Upper lobe of left lung (tissue), 6 donors: ENCODE measurements around the gene IFNL4. TPM values are rescaled to one million over a fixed set of nuclear protein-coding genes. Genes with fewer than 3 reads are reported as not detected.

ENCODE experiments used
- ATAC-seq, 2 donors: fragments of 200-7000 bp; cut with Tn5 transposase; one replicate each; pipeline ENCODE4 v1.9.1; 2022; ENCODE audit warnings: mild to moderate bottlenecking in 2 of 2, moderate library complexity in 2 of 2; ENCODE audit not compliant: low FRiP score in 2 of 2
- DNase-seq, 2 donors: peaks; one replicate each; pipeline ENCODE4 v3.0.0-alpha.2; 2019 to 2020
- H3K27ac ChIP-seq, 4 donors: fragments of 200-600 bp; sonication (generic); one replicate each; pipeline ENCODE4 v1.5.1; 2016 to 2019
- H3K27me3 ChIP-seq, 4 donors: fragments of 200-600 bp; sonication (generic); one replicate each; pipeline ENCODE4 v1.5.1; 2017 to 2019
- H3K36me3 ChIP-seq, 4 donors: fragments of 200-600 bp; sonication (generic); one replicate each; pipeline ENCODE4 v1.5.1; 2016 to 2019
- H3K4me1 ChIP-seq, 4 donors: fragments of 200-600 bp; sonication (generic); one replicate each; pipeline ENCODE4 v1.5.1; 2018 to 2019
- H3K4me3 ChIP-seq, 4 donors: fragments of 200-600 bp; sonication (generic); one replicate each; pipeline ENCODE4 v1.5.1; 2017 to 2019; ENCODE audit warnings: mild to moderate bottlenecking in 2 of 4, moderate library complexity in 1 of 4
- H3K9me3 ChIP-seq, 4 donors: fragments of 200-600 bp; sonication (generic); one replicate each; pipeline ENCODE4 v1.5.1; 2018 to 2019
- EP300 ChIP-seq, 4 donors: sonication (generic); formaldehyde crosslinking; IDR thresholded peaks; one replicate each; pipeline ENCODE4 v1.5.1; 2017; ENCODE audit warnings: antibody characterized with exemption in 4 of 4, control low read depth in 2 of 4
- POLR2A ChIP-seq, 4 donors: fragments of 450-650 bp; IDR thresholded peaks; one replicate each; pipeline ENCODE4 v1.5.1; 2016 to 2017; ENCODE audit warnings: antibody characterized with exemption in 4 of 4, mild to moderate bottlenecking in 2 of 4
- POLR2AphosphoS5 ChIP-seq, 2 donors: sonication (generic); formaldehyde crosslinking; IDR thresholded peaks; one replicate each; pipeline ENCODE4 v1.5.1; 2017; ENCODE audit warnings: antibody characterized with exemption in 2 of 2
- WGBS, 2 donors: methylation state at CpG; one replicate each; pipeline ENCODE4 v1.1.5; 2017 to 2018; 5-methylcytosine and 5-hydroxymethylcytosine counted together
- total RNA-seq, 6 donors: library from RNA; depleted of rRNA in 4 of 6; stranded (reverse); fragments of >200 nt in 4 of 6; gene quantifications; one replicate each; pipeline versions ENCODE4 v1.1.0 to v1.2.1, GENCODE V29; 2016 to 2021
- TF ChIP-seq, protein P1 (sequence below), 6 experiments: fragments of 450-650 bp in 4 of 6; fragments of 200-600 bp in 2 of 6; sonication (generic) in 2 of 6; IDR thresholded peaks; one replicate each; pipeline ENCODE4 v1.5.1; 2016 to 2019; ENCODE audit warnings: antibody characterized with exemption in 6 of 6
- donor health status: DM: no; HTN: no; CAD: no; lungs with moderate emphysema.
- donor health status: DM: no; HTN: yes; CAD: no; lungs with severe emphysema.

The IFNL4 gene
- total RNA-seq, 6 donors from 2014 or later, result not detected

DNA sequence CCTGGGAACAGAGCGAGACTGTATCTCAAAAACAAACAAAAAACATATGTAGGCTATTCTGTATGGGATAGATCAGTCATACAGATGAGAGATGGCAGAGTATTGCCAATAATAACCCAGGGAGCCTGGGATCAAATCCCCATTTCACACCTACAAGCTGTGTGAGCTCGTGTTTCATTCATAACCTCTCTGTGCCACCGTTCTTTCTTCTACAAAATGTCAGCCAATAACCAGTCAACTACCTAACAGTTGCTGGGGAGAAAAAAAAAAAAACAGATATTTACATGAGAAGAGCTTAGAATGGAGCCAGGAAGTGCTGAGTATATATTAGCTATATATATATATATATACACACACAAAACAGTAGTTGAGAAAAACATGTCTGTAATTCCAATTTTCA is 13.0 kb upstream of the IFNL4 start:
- TF ChIP-seq, protein P1, sequence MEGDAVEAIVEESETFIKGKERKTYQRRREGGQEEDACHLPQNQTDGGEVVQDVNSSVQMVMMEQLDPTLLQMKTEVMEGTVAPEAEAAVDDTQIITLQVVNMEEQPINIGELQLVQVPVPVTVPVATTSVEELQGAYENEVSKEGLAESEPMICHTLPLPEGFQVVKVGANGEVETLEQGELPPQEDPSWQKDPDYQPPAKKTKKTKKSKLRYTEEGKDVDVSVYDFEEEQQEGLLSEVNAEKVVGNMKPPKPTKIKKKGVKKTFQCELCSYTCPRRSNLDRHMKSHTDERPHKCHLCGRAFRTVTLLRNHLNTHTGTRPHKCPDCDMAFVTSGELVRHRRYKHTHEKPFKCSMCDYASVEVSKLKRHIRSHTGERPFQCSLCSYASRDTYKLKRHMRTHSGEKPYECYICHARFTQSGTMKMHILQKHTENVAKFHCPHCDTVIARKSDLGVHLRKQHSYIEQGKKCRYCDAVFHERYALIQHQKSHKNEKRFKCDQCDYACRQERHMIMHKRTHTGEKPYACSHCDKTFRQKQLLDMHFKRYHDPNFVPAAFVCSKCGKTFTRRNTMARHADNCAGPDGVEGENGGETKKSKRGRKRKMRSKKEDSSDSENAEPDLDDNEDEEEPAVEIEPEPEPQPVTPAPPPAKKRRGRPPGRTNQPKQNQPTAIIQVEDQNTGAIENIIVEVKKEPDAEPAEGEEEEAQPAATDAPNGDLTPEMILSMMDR (IDR thresholded peaks at IDR 0.05), result no peak
- TF ChIP-seq EP300 (IDR thresholded peaks at IDR 0.05) (no peak), POLR2A (IDR thresholded peaks at IDR 0.05) (no peak), POLR2AphosphoS5 (IDR thresholded peaks at IDR 0.05) (no peak)
- DNase-seq (no peak), ATAC-seq (no peak)
- Histone ChIP-seq H3K27me3 (peaks cover 0 to 29% (median 13%) of the 10 kb centered on the region in 4 donors), H3K4me1 (peaks cover 4 to 20% (median 14%) of the 10 kb centered on the region in 4 donors), H3K9me3 (no peaks in the 10 kb centered on the region), H3K36me3 (no peaks in the 10 kb centered on the region), H3K4me3 (no peak overlapping the region), H3K27ac (no peak overlapping the region)
- 83 to 84% methylated on average over 3 of the region's 3 CpGs for WGBS, 2 donors

DNA sequence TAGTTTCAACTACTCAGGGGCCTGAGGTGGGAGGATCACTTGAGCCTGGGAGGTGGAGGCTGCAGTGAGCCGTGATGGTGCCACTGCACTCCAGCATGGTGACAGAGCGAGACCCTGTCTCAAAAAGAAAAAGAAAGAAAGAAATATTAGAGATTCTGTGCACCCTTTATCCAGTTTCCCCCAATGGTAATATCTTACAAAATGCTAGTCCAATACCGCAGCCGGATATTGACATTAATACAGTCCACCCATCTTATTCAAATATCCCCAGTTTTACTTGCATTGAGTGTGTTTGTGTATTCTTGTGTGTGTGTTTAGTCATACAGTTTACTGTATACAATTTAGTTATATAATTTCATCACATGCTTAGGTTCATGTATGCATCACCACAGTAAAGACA is 8.6 kb upstream of the IFNL4 start:
- WGBS, 2 donors, result 95% methylated on average over 4 of the region's 4 CpGs
- H3K36me3 ChIP-seq, result no peaks in the 10 kb centered on the region
- H3K4me3 ChIP-seq, result no peak overlapping the region
- no peaks in the 10 kb centered on the region for H3K9me3 ChIP-seq
- no peak for TF ChIP-seq POLR2A (IDR thresholded peaks at IDR 0.05)
- TF ChIP-seq EP300 (IDR thresholded peaks at IDR 0.05), result no peak
- TF ChIP-seq POLR2AphosphoS5 (IDR thresholded peaks at IDR 0.05), result no peak
- TF ChIP-seq, protein P1 (IDR thresholded peaks at IDR 0.05), result no peak
- no peak overlapping the region for H3K27ac ChIP-seq
- H3K4me1 ChIP-seq, result no peaks in the 10 kb centered on the region
- peaks cover 0 to 2% (median 0%) of the 10 kb centered on the region in 4 donors for H3K27me3 ChIP-seq
- ATAC-seq (no peak), DNase-seq (no peak)

DNA sequence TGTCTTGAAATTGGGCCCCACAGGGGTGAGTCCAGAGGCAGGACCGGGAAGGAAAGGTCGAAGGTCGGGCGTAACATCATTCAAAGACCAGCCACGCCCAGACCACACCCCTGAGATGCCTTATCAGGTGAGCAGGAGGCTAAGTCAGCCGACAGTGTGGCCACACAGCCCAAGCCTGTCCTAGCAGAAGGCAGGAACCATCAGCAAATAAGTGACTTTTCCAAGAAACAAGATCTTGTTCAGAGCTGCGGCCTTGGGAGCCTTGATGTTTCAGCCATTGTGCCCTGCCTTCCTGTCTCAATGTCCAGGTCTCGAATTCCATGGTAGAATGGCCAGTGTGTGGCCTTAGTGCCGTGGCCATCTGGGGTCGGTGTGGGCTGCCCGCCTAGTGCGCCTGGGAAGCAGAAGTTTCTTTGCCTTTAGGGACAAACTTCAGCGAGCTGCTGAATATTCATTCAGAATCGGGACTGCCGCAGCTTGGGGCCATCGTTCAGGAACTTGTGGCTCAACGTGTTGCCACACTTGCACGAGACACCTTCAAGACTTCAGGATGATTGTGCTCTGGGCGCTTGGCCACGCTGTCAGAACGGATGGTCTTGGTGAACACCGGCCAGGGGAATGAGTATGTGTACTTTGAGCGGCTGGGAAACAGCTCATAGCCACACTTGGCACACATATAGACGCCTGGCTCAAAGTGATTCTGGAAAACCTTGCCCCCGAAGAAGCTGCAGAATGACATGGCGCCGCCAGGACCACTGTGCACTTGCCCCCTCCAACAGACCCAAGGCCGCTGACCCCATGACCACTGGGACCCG is 6.1 kb upstream of the IFNL4 start:
- H3K36me3 ChIP-seq, result no peaks in the 10 kb centered on the region
- no peak for DNase-seq

DNA sequence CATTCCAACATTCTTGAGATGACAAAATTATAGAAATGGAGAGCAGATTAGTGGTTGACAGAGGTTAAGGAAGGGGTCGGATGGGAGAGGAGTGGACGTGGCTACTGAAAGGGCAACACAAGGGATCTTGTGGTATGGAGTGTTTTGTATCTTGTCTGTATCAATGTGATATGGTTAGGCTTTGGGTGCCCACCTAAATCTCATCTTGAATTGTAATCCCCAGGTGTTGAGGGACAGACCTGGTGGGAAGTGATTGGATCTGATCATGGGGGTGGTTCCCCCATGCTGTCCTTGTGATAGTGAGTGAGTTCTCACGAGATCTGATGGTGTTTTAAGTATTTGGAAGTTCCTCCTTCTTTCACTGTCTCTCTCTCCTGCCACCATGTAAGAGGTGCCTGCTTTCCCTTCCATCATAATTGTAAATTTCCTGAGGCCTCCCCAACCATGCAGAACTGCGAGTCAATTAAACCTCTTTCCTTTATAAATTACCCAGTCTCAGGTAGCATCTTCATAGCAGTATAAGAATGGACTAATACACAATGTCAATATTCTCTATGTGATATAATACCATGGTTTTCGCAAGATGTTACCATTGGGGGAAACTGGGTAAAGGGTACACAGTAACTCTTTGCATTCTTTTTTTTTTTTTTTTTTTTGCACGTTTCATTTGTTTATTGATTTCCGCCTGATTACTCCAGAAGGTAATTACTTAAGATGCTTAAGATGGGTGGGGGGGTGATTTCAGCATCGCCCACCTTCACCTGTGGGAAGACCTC is 4.9 kb upstream of the IFNL4 start:
- Histone ChIP-seq H3K27ac (no peak overlapping the region), H3K4me3 (no peak overlapping the region), H3K36me3 (no peaks in the 10 kb centered on the region), H3K9me3 (no peaks in the 10 kb centered on the region), H3K4me1 (no peaks in the 10 kb centered on the region), H3K27me3 (peaks cover 0 to 3% (median under 1%) of the 10 kb centered on the region in 4 donors)
- 81 to 83% methylated on average over 8 of the region's 8 CpGs for whole genome bisulfite sequencing, 2 donors
- TF ChIP-seq POLR2A (IDR thresholded peaks at IDR 0.05), result no peak
- no peak for TF ChIP-seq EP300 (IDR thresholded peaks at IDR 0.05)
- no peak for TF ChIP-seq POLR2AphosphoS5 (IDR thresholded peaks at IDR 0.05)
- TF ChIP-seq, protein P1 (IDR thresholded peaks at IDR 0.05), result no peak
- DNase-seq (no peak), ATAC-seq (no peak)

More for the DNA sequence above, 6.1 kb upstream of the IFNL4 start:
- WGBS, 2 donors, result 75 to 86% methylated on average over 12 to 29 of the region's 29 CpGs
- Histone ChIP-seq H3K9me3 (no peaks in the 10 kb centered on the region), H3K27me3 (no peaks in the 10 kb centered on the region), H3K4me1 (no peaks in the 10 kb centered on the region), H3K27ac (no peak overlapping the region), H3K4me3 (no peak overlapping the region)
- peak in 1 of 2 donors; percentile 19 for ATAC-seq
- TF ChIP-seq POLR2A (IDR thresholded peaks at IDR 0.05), result no peak
- no peak for TF ChIP-seq EP300 (IDR thresholded peaks at IDR 0.05)

DNA sequence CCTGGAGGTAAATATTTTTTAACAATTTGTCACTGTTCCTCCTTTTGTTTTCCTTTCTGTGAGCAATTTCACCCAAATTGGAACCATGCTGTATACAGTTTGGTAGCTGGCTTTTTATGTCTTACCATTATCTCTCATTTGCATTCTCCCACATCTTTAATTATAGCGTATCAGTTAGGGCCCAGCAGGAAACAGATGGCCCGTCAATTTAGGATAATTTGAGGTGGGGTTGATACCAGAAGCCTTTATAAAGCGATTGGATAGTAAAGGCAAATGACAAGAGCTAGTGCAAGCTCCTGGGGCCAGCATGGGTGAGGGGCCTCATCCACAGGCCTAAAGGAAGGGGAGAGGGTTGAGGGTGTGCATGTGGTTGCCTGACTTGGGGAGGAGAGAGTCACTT is 3.8 kb upstream of the IFNL4 start:
- 56 to 61% methylated on average over 3 of the region's 3 CpGs for WGBS, 2 donors

More for the DNA sequence above, 3.8 kb upstream of the IFNL4 start:
- Histone ChIP-seq H3K9me3 (no peaks in the 10 kb centered on the region), H3K4me1 (peaks cover 4 to 9% (median 5%) of the 10 kb centered on the region in 4 donors), H3K27ac (no peak overlapping the region), H3K36me3 (no peaks in the 10 kb centered on the region), H3K4me3 (no peak overlapping the region), H3K27me3 (peaks cover 0 to 14% (median 6%) of the 10 kb centered on the region in 4 donors)
- TF ChIP-seq POLR2AphosphoS5 (IDR thresholded peaks at IDR 0.05) (no peak), EP300 (IDR thresholded peaks at IDR 0.05) (no peak), POLR2A (IDR thresholded peaks at IDR 0.05) (no peak)
- TF ChIP-seq, protein P1 (IDR thresholded peaks at IDR 0.05), result no peak
- no peak for DNase-seq
- no peak for ATAC-seq
